DND-41 (cell line): ENCODE results near the gene GANAB.

ENCODE experiments used
- CTCF ChIP-seq: IDR thresholded peaks from 2 replicates; pipeline ENCODE4 v1.5.1; 2012; ENCODE audit warnings: borderline replicate concordance, low read length, moderate library complexity, mild to moderate bottlenecking; ENCODE audit not compliant: poor library complexity, severe bottlenecking; ENCODE audit errors: extremely low read depth
- EZH2 ChIP-seq: IDR thresholded peaks from 3 replicates; pipeline ENCODE4 v1.6.1; 2012; ENCODE audit warnings: borderline replicate concordance, low read depth, mild to moderate bottlenecking, moderate library complexity, low read length, inconsistent platforms; ENCODE audit not compliant: severe bottlenecking

- TF ChIP-seq CTCF = no peak
- TF ChIP-seq EZH2 = no peak
Measured at GRCh38 chr11:62666259-62666926, 20.0 kb upstream of the GANAB start.
